Neural cell (in vitro differentiated cells): ENCODE data around the gene PORCN. TPM values are rescaled to one million over a fixed set of nuclear protein-coding genes. Genes with fewer than 3 reads are reported as not detected.

ENCODE experiments used
- H2AFZ ChIP-seq: fragments of 200-600, 300-800 bp; sonication (generic), shearing (Covaris generic); 2 replicates; pipeline ENCODE4 v1.6.0; 2014; ENCODE audit warnings: low read depth, mild to moderate bottlenecking, antibody characterized with exemption, low read length, moderate library complexity
- H3F3A ChIP-seq: fragments of 200-600 bp; shearing (Covaris generic); 2 replicates; pipeline ENCODE4 v1.6.1; 2016; ENCODE audit warnings: mild to moderate bottlenecking, moderate library complexity, mixed read lengths, antibody characterized with exemption, low read length; ENCODE audit not compliant: insufficient read depth, poor library complexity, severe bottlenecking
- H3K27ac ChIP-seq: fragments of 200-600, 300-800 bp; sonication (generic), shearing (Covaris generic); 2 replicates; pipeline ENCODE4 v1.5.1; 2014; ENCODE audit warnings: mild to moderate bottlenecking, low read length, moderate library complexity
- H3K27me3 ChIP-seq: fragments of 300-800, 200-600 bp; sonication (generic), shearing (Covaris generic); 2 replicates; pipeline ENCODE4 v1.6.0; 2014; ENCODE audit warnings: mild to moderate bottlenecking, low read depth, low read length, moderate library complexity; ENCODE audit not compliant: insufficient read depth
- H3K36me3 ChIP-seq: fragments of 300-800, 200-600 bp; sonication (generic), shearing (Covaris generic); 2 replicates; pipeline ENCODE4 v1.5.1; 2014; ENCODE audit warnings: mild to moderate bottlenecking, antibody characterized with exemption, low read length, moderate library complexity; ENCODE audit not compliant: insufficient read depth
- H3K4me2 ChIP-seq: fragments of 300-800, 200-600 bp; sonication (generic), shearing (Covaris generic); 2 replicates; pipeline ENCODE4 v1.6.0; 2014; ENCODE audit warnings: mild to moderate bottlenecking, low read length
- H3K4me3 ChIP-seq: fragments of 300-800, 200-600 bp; sonication (generic), shearing (Covaris generic); 2 replicates; pipeline ENCODE4 v1.5.1; 2014; ENCODE audit warnings: mild to moderate bottlenecking, low read length, moderate library complexity
- H3K79me2 ChIP-seq: fragments of 200-600 bp; shearing (Covaris generic); replicated peaks from 2 replicates; pipeline ENCODE4 v1.6.0; 2014; ENCODE audit warnings: mild to moderate bottlenecking, low read length, moderate library complexity; ENCODE audit not compliant: insufficient read depth
- H3K9ac ChIP-seq: fragments of 300-800, 200-600 bp; sonication (generic), shearing (Covaris generic); 2 replicates; pipeline ENCODE4 v1.6.1; 2016; ENCODE audit warnings: mild to moderate bottlenecking, low read length, mixed read lengths
- H3K9me2 ChIP-seq: fragments of 200-600 bp; shearing (Covaris generic); 2 replicates; pipeline ENCODE4 v1.6.1; 2016; ENCODE audit warnings: mild to moderate bottlenecking, low read length, mixed read lengths; ENCODE audit not compliant: insufficient read depth
- H3K9me3 ChIP-seq: fragments of 200-600, 300-800 bp; sonication (generic), shearing (Covaris generic); 2 replicates; pipeline ENCODE4 v1.6.1; 2016; ENCODE audit warnings: mild to moderate bottlenecking, mixed run types, low read length, moderate library complexity, mixed read lengths
- H4K20me1 ChIP-seq: fragments of 200-600 bp; shearing (Covaris generic); 2 replicates; pipeline ENCODE4 v1.6.1; 2016; ENCODE audit warnings: mild to moderate bottlenecking, mixed run types; ENCODE audit not compliant: insufficient read depth
- EP300 ChIP-seq: fragments of 450-650 bp; conservative IDR thresholded peaks from 2 replicates; pipeline ENCODE4 v1.6.1; 2014; ENCODE audit warnings: antibody characterized with exemption, mild to moderate bottlenecking, moderate library complexity; ENCODE audit not compliant: poor library complexity, severe bottlenecking
- EZH2 ChIP-seq: fragments of 200-600, 300-800 bp; shearing (Covaris generic), sonication (generic); IDR thresholded peaks from 2 replicates; pipeline ENCODE4 v1.6.1; 2014; ENCODE audit warnings: antibody characterized with exemption, low read length, borderline replicate concordance, mild to moderate bottlenecking; ENCODE audit not compliant: insufficient read depth, poor library complexity, severe bottlenecking
- MXI1 ChIP-seq: fragments of 450-650 bp; conservative IDR thresholded peaks from 2 replicates; pipeline ENCODE4 v1.6.1; 2014; ENCODE audit warnings: antibody characterized with exemption, mild to moderate bottlenecking; ENCODE audit not compliant: poor library complexity, severe bottlenecking
- POLR2AphosphoS5 ChIP-seq: IDR thresholded peaks from 2 replicates; pipeline ENCODE4 v1.6.1; 2012
- RAD21 ChIP-seq: fragments of 450-650 bp; conservative IDR thresholded peaks from 2 replicates; pipeline ENCODE4 v1.6.1; 2014; ENCODE audit warnings: antibody characterized with exemption, mild to moderate bottlenecking, moderate library complexity
- SMC3 ChIP-seq: fragments of 450-650 bp; conservative IDR thresholded peaks from 2 replicates; pipeline ENCODE4 v1.6.1; 2014; ENCODE audit warnings: antibody characterized with exemption, mild to moderate bottlenecking, moderate library complexity; ENCODE audit not compliant: poor library complexity
- TAF1 ChIP-seq: IDR thresholded peaks from 2 replicates; pipeline ENCODE4 v1.6.1; 2012; ENCODE audit warnings: low read depth
- polyA plus RNA-seq: library from polyadenylated mRNA; depleted of rRNA; stranded (reverse); fragments of >200 nt; gene quantifications from 2 replicates; pipeline ENCODE4 v1.2.3, GENCODE V29; 2014
- TF ChIP-seq, protein P1 (sequence below): IDR thresholded peaks from 2 replicates; pipeline ENCODE4 v1.6.1; 2012; ENCODE audit warnings: borderline replicate concordance
- TF ChIP-seq, protein P2 (sequence below): fragments of 450-650 bp; IDR thresholded peaks from 2 replicates; pipeline ENCODE4 v1.5.1; 2014; ENCODE audit warnings: antibody characterized with exemption, mild to moderate bottlenecking, moderate library complexity; ENCODE audit not compliant: poor library complexity, severe bottlenecking

Gene PORCN
- polyA plus RNA-seq, 1 donor from 2014 or later: 29.8 TPM

DNA sequence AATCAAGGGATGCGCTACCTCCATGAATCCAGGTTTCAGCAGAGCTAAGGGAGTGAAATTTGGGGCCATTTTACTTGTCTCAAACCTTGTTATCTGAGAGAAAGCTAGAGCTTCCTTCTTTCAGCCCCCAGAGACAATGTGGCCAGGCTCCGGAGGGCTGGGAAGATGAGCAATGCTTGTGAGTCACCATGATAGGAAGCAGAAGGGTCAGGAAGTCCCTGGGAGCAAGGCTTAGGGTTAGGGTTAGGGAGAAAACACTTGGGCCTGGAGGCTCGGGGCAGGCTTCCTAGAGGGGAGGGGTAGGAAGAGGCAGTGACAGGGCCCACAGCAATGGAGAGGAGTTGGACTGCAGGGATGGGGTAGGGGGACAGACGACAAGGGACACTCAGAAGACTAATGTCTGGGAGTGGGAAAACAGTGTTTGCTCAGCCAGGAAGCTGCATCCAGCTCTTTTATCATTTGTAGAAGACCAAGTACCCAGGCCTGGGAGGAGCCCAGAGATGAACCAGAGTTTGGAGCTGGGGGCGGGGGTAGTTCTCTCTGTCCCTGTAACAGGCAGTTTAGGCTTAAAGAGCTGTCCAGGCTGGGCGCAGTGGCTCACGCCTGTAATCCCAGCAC is 16.4 kb upstream of the PORCN start:
- H3K4me2 ChIP-seq: no peak overlapping the region
- H2AFZ ChIP-seq: no peak overlapping the region

DNA sequence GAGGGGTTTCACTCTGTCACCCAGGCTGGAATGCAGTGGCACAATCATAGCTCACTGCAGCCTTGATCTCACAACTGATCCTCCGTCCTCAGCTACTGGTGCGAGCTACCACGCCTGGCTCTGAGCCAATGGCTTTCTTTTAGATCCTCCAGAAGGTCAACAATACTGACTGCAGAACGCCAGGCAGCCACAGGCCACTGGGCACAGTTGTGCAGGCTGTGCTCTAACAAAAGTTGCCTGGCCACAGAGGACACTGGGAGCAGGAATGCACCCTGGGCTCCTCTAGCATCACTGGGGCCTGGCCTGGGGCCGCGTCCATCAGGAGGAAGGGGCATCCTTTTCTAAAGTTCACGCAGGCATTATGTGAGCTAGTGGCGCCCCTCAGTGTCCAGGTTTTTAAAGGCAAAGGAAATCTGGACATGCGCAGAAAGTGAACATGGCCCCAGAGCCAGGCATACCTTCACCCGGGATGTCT is 14.9 kb upstream of the PORCN start:
- Histone ChIP-seq H3K79me2 (no peaks in the 10 kb centered on the region), H3K36me3 (no peaks in the 10 kb centered on the region), H3K27me3 (no peaks in the 10 kb centered on the region), H3K27ac (no peak overlapping the region), H3K4me2 (no peak overlapping the region), H3K9me3 (no peaks in the 10 kb centered on the region), H4K20me1 (no peaks in the 10 kb centered on the region), H2AFZ (no peak overlapping the region), H3K9me2 (no peaks in the 10 kb centered on the region), H3F3A (no peaks in the 10 kb centered on the region), H3K9ac (no peak overlapping the region), H3K4me3 (no peak overlapping the region)
- TF ChIP-seq, protein P1, sequence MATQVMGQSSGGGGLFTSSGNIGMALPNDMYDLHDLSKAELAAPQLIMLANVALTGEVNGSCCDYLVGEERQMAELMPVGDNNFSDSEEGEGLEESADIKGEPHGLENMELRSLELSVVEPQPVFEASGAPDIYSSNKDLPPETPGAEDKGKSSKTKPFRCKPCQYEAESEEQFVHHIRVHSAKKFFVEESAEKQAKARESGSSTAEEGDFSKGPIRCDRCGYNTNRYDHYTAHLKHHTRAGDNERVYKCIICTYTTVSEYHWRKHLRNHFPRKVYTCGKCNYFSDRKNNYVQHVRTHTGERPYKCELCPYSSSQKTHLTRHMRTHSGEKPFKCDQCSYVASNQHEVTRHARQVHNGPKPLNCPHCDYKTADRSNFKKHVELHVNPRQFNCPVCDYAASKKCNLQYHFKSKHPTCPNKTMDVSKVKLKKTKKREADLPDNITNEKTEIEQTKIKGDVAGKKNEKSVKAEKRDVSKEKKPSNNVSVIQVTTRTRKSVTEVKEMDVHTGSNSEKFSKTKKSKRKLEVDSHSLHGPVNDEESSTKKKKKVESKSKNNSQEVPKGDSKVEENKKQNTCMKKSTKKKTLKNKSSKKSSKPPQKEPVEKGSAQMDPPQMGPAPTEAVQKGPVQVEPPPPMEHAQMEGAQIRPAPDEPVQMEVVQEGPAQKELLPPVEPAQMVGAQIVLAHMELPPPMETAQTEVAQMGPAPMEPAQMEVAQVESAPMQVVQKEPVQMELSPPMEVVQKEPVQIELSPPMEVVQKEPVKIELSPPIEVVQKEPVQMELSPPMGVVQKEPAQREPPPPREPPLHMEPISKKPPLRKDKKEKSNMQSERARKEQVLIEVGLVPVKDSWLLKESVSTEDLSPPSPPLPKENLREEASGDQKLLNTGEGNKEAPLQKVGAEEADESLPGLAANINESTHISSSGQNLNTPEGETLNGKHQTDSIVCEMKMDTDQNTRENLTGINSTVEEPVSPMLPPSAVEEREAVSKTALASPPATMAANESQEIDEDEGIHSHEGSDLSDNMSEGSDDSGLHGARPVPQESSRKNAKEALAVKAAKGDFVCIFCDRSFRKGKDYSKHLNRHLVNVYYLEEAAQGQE: no peak
- TF ChIP-seq TAF1: no peak
- TF ChIP-seq SMC3: no peak
- no peak for TF ChIP-seq EZH2
- TF ChIP-seq EP300: no peak
- TF ChIP-seq RAD21: no peak
- TF ChIP-seq, protein P2, sequence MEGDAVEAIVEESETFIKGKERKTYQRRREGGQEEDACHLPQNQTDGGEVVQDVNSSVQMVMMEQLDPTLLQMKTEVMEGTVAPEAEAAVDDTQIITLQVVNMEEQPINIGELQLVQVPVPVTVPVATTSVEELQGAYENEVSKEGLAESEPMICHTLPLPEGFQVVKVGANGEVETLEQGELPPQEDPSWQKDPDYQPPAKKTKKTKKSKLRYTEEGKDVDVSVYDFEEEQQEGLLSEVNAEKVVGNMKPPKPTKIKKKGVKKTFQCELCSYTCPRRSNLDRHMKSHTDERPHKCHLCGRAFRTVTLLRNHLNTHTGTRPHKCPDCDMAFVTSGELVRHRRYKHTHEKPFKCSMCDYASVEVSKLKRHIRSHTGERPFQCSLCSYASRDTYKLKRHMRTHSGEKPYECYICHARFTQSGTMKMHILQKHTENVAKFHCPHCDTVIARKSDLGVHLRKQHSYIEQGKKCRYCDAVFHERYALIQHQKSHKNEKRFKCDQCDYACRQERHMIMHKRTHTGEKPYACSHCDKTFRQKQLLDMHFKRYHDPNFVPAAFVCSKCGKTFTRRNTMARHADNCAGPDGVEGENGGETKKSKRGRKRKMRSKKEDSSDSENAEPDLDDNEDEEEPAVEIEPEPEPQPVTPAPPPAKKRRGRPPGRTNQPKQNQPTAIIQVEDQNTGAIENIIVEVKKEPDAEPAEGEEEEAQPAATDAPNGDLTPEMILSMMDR: no peak
- TF ChIP-seq MXI1: no peak
- no peak for TF ChIP-seq POLR2AphosphoS5

More for the DNA sequence above, 16.4 kb upstream of the PORCN start:
- no peak overlapping the region for H3K4me3 ChIP-seq
- TF ChIP-seq POLR2AphosphoS5: no peak
- TF ChIP-seq, protein P1: no peak
- no peak for TF ChIP-seq TAF1
- TF ChIP-seq, protein P2: no peak
- no peak for TF ChIP-seq EP300
- TF ChIP-seq MXI1: no peak
- no peak for TF ChIP-seq EZH2
- no peak for TF ChIP-seq SMC3
- H4K20me1 ChIP-seq: no peaks in the 10 kb centered on the region
- no peaks in the 10 kb centered on the region for H3K27me3 ChIP-seq
- no peaks in the 10 kb centered on the region for H3K9me2 ChIP-seq
- H3K36me3 ChIP-seq: no peaks in the 10 kb centered on the region
- no peaks in the 10 kb centered on the region for H3K9me3 ChIP-seq
- no peaks in the 10 kb centered on the region for H3K79me2 ChIP-seq
- H3F3A ChIP-seq: no peaks in the 10 kb centered on the region
- H3K9ac ChIP-seq: no peak overlapping the region
- no peak overlapping the region for H3K27ac ChIP-seq
